ENCODE results near the gene SEZ6L2. TPM values are rescaled to one million over a fixed set of nuclear protein-coding genes. Genes with fewer than 3 reads are reported as not detected.
"Not testable (repeated sequence)": the region's sequence is repeated elsewhere in the genome, so short reads cannot be mapped to it uniquely, and the experiment has no call there.

SEZ6L2 gene
- total RNA-seq, 2 experiments from 2014 or later: not detected

DNA sequence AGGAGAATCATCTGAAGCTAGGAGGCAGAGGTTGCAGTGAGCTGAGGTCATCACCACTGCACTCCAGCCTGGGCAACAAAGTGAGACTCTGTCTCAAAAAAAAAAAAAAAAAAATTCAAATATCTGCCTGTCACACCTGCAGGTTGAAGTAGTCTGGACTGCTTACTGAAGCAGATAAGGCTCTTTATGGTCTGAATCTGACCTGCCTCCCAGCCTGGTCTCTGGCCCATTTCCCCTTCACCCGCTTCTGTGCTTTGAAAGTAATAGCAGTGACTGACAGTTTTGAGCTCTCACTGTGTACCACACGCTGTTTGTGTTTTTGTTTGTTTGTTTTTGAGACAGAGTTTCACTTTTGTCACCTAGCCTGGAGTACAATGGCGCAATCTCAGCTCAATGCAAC is 5.8 kb downstream of the SEZ6L2 start:
- POLR2A ChIA-PET: interaction anchor here (0.6 kb wide), 1 partner anchor 31 kb away, joined by 3 read pairs; no protein-coding TSS in a partner anchor
- H3K36me3 Mint-ChIP-seq: no peaks in the 10 kb centered on the region
- H3K27me3 Mint-ChIP-seq: peaks cover 18% of the 10 kb centered on the region
- no peak for ATAC-seq (ENCODE audit: low read depth)
- peaks cover 1% of the 10 kb centered on the region for H3K4me1 Mint-ChIP-seq
- no peak overlapping the region for H3K27ac Mint-ChIP-seq
- no peaks in the 10 kb centered on the region for H3K9me3 Mint-ChIP-seq
- no peak for DNase-seq
- H3K4me3 Mint-ChIP-seq: no peak overlapping the region

DNA sequence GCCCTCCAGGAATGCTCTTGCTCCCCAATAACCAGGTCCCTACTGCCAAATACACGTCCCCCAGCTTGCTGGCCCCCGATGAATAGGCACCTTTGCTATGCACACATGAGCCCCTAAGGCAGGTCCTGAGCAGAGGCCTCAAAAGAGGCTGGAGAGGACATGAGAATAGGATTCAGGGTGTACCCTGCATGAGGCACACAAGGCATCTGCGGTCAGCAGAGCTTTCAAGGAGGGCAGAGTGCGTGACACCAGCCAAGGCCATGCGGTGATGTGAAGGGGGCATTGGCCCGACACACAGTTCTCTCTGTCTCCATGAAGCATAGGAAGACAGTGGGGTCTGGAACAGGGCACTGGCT is 6.9 kb downstream of the SEZ6L2 start:
- Mint-ChIP-seq H3K36me3 (no peaks in the 10 kb centered on the region), H3K4me3 (no peak overlapping the region), H3K27me3 (peaks cover 7% of the 10 kb centered on the region), H3K27ac (no peak overlapping the region), H3K9me3 (no peaks in the 10 kb centered on the region), H3K4me1 (no peaks in the 10 kb centered on the region)
- no peak for ATAC-seq (ENCODE audit: low read depth)
- POLR2A ChIA-PET: no interaction called here
- no peak for DNase-seq

DNA sequence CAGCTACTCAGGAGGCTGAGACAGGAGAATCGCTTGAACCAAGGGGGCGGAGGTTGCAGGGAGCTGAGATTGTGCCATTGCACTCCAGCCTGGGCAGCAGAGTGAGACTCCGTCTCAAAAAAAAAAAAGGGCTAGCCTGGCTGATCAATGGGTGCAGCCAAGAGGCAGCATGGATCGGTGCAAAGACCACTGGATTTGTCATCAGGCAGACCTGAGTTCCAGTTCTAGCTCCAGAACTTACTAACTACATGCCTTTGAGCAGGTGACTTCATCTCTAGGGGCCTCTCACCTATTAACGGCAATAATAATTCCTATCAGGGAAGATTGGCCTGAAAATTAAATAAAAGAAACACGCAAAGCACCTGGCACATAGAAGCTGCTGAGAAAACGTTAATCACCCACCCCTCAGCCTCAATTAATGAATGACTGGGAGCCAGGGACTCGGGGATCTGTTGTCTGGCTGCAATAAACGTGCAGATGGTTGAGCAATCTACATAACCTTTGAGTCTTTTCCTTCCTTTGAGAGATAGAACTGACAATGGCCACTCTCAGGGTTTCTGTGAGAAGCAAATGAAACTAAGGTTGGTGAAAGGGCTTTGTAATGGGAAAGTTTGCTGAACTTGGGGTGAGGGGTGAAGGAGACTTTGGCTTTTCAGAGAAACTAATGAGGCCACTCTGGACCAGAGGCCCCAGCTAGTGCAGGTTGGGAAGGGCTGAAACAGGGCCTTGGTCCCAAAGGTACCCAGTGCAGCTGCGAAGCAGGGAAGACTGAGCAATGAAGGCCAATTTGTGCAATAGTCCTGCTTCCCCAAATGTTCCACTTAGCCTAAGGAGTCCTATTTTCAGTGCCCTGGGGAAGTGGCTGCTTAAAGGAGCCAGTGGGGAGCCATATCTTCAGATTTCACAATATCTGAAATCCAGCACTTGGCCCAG is 7.6 kb downstream of the SEZ6L2 start:
- Mint-ChIP-seq H3K27ac (no peak overlapping the region), H3K4me3 (no peak overlapping the region), H3K27me3 (peaks cover 4% of the 10 kb centered on the region), H3K9me3 (no peaks in the 10 kb centered on the region), H3K36me3 (no peaks in the 10 kb centered on the region), H3K4me1 (no peaks in the 10 kb centered on the region)
- POLR2A ChIA-PET: no interaction called here
- DNase-seq (no peak), ATAC-seq (ENCODE audit: low read depth) (no peak)

DNA sequence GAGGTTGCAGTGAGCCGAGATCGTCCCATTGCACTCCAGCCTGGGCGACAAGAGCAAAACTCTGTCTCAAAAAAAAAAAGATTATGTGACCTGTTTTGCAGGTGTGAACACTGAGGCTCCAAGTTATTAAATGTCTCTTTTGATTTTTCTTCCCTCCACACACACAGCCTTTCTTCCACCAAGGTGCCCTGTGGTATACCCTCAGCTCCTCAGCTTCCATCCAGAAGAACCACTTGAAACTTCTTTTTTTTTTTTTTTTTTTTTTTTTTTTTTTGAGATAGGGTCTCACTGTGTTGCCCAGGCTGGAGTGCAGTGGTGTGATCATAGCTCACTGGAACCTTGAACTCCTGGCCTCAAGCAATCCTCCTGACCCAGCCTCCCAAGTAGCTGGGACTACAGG is 10.0 kb downstream of the SEZ6L2 start:
- ATAC-seq (ENCODE audit: low read depth); DNase-seq; H3K27ac Mint-ChIP-seq; H3K27me3 Mint-ChIP-seq; H3K4me3 Mint-ChIP-seq; POLR2A ChIA-PET; H3K36me3 Mint-ChIP-seq; H3K4me1 Mint-ChIP-seq; H3K9me3 Mint-ChIP-seq: not testable (repeated sequence)

DNA sequence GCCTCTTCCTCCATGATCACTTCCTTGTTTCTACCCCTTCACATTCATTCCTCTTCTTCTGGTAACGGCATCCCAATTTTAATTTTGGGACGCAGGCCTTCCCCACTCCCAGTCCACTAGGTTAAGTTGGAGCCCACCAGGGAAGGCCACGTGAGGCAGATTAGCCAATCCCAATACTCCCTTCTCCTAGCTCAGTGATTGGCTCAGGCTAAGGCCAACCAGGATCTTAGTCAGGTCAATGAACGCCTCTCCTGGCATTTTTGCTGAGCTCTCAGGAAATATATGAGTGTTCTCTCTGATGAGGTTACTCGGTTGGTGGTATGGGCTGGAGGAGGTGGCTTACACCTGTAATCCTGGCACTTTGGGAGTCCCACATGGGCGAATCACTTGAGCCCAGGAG is 15.4 kb downstream of the SEZ6L2 start:
- DNase-seq: no peak
- ATAC-seq (ENCODE audit: low read depth): no peak
- Mint-ChIP-seq H3K4me3 (no peak overlapping the region), H3K9me3 (no peaks in the 10 kb centered on the region), H3K4me1 (no peaks in the 10 kb centered on the region), H3K36me3 (no peaks in the 10 kb centered on the region), H3K27ac (no peak overlapping the region), H3K27me3 (peaks cover 9% of the 10 kb centered on the region)
- POLR2A ChIA-PET: no interaction called here

DNA sequence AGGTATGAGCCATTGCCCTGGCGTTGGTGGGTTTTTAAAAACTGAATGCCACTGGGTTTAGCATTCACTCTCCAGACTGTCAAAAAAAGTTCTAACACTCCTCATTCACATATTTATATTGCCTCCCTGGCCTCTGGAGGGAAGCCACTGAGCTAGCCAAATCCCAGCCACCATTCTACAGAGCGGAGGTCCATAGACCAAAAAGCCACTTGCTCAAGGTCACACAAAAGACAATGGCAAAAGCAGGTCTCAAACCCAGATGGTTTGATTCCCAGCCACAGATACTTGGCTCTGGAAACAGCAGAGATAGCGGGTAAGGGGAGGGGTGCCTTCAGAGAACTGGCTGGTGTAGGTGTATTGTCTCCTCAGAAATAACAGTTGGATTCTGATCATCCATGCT is 18.3 kb downstream of the SEZ6L2 start:
- no peak for DNase-seq
- no peak overlapping the region for H3K27ac Mint-ChIP-seq
- ATAC-seq (ENCODE audit: low read depth): no peak
- no peak overlapping the region for H3K4me3 Mint-ChIP-seq
- H3K36me3 Mint-ChIP-seq: no peaks in the 10 kb centered on the region
- H3K9me3 Mint-ChIP-seq: no peaks in the 10 kb centered on the region
- POLR2A ChIA-PET: no interaction called here
- H3K4me1 Mint-ChIP-seq: peaks cover 8% of the 10 kb centered on the region
- peaks cover 22% of the 10 kb centered on the region for H3K27me3 Mint-ChIP-seq

DNA sequence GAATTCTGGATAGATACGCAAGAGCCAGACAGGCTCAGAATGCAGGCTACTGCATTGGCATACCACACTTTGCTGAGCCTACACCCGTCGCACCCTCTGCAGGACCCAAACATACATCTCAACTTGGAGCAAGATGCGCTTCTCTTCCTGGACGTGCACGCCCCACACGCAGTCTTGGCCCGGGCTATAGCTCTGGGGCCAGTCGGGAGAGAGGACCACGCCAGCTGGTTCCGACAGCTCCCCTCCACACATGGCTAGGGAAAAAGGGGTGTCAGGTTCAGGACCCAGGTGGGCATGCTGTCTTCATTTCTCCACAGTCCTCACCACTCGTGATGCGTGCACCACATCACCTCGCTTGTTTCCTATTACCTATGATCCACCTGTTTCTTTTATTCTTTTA is 21.2 kb downstream of the SEZ6L2 start:
- H3K9me3 Mint-ChIP-seq: no peaks in the 10 kb centered on the region
- peaks cover 11% of the 10 kb centered on the region for H3K4me1 Mint-ChIP-seq
- no peak overlapping the region for H3K4me3 Mint-ChIP-seq
- POLR2A ChIA-PET: interaction anchor here (0.6 to 1.0 kb wide), 2 partner anchors 48 to 201 kb away, joined by 3 to 4 read pairs; partner anchors contain the start of gene KCTD13
- peaks cover 28% of the 10 kb centered on the region for H3K27me3 Mint-ChIP-seq
- H3K36me3 Mint-ChIP-seq: no peaks in the 10 kb centered on the region
- no peak overlapping the region for H3K27ac Mint-ChIP-seq
- no peak for ATAC-seq (ENCODE audit: low read depth)
- DNase-seq: no peak

DNA sequence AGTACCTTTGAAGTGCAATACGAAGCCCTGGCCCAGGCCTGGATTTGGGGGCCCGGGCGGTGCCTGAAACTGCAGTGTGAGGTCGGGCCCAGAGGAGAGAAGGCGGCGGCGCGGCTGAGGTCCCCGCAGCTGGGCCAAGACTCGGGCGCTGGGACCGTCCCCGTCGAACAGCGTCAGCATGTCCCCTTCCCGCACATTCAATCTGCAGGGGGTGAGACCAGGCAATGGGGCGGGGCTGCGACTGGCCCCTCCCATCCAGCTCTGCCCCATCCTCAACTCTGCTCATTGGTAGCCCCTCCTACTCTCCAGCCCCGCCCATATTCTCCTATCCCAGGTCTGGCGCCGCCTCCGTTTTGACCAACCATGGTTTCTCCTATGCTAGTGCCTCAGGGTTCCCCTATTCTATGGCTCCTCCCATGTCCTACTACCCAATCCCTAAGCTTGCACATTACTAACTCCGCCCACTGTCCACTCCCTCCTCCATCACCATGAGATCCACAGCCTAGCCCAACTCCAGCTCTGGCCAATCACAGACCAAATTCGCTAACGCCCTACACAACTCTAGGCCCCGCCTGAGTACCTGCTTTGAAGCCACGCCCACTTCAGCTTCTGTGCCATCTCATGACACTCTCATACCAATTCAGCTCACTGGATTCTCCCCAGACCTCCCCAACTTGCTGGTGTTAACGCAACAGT is 21.9 kb downstream of the SEZ6L2 start:
- POLR2A ChIA-PET: interaction anchor here (0.6 to 1.0 kb wide), 4 partner anchors 12 to 200 kb away, joined by 3 to 4 read pairs (median 4); partner anchors contain the start of gene KCTD13
- Mint-ChIP-seq H3K9me3 (no peaks in the 10 kb centered on the region), H3K4me3 (peak overlapping the region; percentile 64), H3K36me3 (no peaks in the 10 kb centered on the region), H3K27ac (no peak overlapping the region), H3K27me3 (peaks cover 28% of the 10 kb centered on the region), H3K4me1 (peaks cover 11% of the 10 kb centered on the region)
- DNase-seq (peak; percentile 48), ATAC-seq (ENCODE audit: low read depth) (peak; percentile 60)

DNA sequence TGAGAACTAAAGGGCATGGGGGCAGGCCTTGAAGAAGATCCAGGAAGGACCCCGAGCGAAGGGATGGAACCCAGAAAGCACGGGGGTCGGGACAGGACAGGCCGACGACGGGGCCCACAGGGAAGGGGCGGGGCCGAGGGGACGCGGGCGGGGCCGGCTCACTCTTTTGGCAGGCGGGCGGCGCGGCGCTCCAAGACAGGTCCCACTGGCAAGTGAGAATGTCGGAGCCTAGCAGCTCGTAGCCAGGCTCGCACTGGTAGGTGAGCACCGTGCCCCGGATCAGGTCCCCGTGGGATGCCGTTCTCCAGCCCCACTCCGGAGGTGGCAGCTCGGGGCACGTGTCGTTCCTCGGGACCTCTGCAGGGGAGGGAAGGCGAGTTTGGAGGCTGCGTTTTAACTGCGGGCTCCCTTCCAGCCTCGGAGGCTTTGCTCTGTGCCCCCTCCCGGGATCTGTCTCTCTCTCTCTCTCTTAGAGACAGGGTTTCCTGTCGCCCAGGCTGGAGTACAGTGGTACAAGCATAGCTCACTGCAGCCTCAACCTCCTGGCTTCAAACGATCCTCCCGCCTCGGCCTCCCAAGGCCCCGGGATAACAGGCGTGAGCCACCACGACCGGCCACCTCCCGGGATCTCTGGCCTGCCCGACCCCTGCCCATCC is 22.6 kb downstream of the SEZ6L2 start:
- peaks cover 11% of the 10 kb centered on the region for H3K4me1 Mint-ChIP-seq
- H3K9me3 Mint-ChIP-seq: no peaks in the 10 kb centered on the region
- peaks cover 28% of the 10 kb centered on the region for H3K27me3 Mint-ChIP-seq
- ATAC-seq (ENCODE audit: low read depth) (peak; percentile 51), DNase-seq (peak; percentile 53)
- H3K36me3 Mint-ChIP-seq: no peaks in the 10 kb centered on the region
- no peak overlapping the region for H3K27ac Mint-ChIP-seq
- H3K4me3 Mint-ChIP-seq: peak overlapping the region; percentile 64
- POLR2A ChIA-PET: interaction anchor here (0.9 kb wide), 1 partner anchor 129 kb away, joined by 3 read pairs; no protein-coding TSS in a partner anchor

DNA sequence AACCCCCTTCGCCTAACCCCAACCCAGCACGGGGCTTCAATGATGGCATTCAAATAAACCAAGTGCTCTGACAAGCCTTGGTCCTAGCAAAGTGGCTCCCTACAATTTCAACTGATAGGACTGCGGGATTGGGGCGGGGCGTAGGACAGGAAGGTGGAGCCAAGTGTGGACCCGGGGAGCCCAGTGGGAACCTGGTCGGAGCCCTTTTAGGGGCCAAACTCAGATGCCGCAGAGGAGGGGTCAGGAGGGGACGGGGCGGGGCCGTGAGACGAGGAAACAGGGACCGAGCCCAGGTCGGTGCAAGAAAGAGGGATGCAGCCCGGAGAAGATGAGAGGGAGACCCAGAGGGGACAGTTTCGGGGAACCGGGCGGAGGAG is 23.1 kb downstream of the SEZ6L2 start:
- Mint-ChIP-seq H3K4me1 (peaks cover 11% of the 10 kb centered on the region), H3K4me3 (peak overlapping the region; percentile 64), H3K27me3 (peaks cover 28% of the 10 kb centered on the region), H3K36me3 (no peaks in the 10 kb centered on the region), H3K27ac (no peak overlapping the region), H3K9me3 (no peaks in the 10 kb centered on the region)
- DNase-seq (no peak), ATAC-seq (ENCODE audit: low read depth) (no peak)
- POLR2A ChIA-PET: no interaction called here

DNA sequence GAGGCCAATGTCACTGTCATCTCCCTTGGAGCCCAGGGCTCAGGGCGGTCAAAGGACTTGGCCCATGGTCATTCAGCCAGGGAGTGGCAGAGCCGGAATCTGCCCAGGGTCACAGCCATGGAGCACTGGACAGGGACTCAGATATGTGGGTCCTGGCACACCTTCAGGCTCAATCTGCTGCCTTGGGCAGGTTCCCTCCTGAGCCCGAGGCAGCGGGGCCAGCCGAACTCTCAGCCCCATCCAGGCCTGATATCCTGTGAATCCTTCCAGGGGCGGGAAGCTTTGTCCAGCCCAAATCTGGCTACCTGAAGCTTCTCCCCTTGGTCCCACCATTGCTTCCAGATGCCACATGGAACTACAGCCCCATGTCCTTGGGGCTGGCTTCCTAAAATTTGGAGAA is 24.1 kb downstream of the SEZ6L2 start:
- H3K9me3 Mint-ChIP-seq: no peaks in the 10 kb centered on the region
- no peak overlapping the region for H3K4me3 Mint-ChIP-seq
- H3K4me1 Mint-ChIP-seq: peaks cover 11% of the 10 kb centered on the region
- H3K27ac Mint-ChIP-seq: no peak overlapping the region
- H3K27me3 Mint-ChIP-seq: peaks cover 25% of the 10 kb centered on the region
- H3K36me3 Mint-ChIP-seq: no peaks in the 10 kb centered on the region
- ATAC-seq (ENCODE audit: low read depth) (no peak), DNase-seq (no peak)
- POLR2A ChIA-PET: no interaction called here

DNA sequence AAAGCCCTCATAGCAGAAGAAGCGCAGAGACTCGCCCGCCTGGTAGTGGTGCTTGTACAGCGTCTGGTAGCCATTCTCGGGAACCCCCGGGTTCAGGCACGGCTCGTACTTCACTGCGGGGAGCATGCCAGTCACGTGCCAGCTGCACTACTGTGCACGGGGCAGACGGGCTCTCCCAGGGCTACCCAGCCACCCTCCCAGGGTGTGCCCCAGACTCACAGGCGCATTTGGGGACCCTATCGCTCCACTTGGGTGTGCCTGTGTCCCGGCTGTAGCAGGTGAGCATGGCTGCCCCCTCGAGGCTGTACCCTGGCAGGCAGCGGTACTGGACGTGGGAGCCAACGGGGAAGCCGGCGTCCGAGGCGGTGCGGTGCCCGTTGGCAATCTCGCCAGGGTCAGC is 26.0 kb downstream of the SEZ6L2 start:
- ATAC-seq (ENCODE audit: low read depth) (no peak), DNase-seq (no peak)
- H3K9me3 Mint-ChIP-seq: no peaks in the 10 kb centered on the region
- no peak overlapping the region for H3K4me3 Mint-ChIP-seq
- peaks cover 11% of the 10 kb centered on the region for H3K4me1 Mint-ChIP-seq
- peaks cover 23% of the 10 kb centered on the region for H3K27me3 Mint-ChIP-seq
- H3K27ac Mint-ChIP-seq: no peak overlapping the region
- POLR2A ChIA-PET: interaction anchor here (0.5 kb wide), 1 partner anchor 15 kb away, joined by 4 read pairs; no protein-coding TSS in a partner anchor
- no peaks in the 10 kb centered on the region for H3K36me3 Mint-ChIP-seq

DNA sequence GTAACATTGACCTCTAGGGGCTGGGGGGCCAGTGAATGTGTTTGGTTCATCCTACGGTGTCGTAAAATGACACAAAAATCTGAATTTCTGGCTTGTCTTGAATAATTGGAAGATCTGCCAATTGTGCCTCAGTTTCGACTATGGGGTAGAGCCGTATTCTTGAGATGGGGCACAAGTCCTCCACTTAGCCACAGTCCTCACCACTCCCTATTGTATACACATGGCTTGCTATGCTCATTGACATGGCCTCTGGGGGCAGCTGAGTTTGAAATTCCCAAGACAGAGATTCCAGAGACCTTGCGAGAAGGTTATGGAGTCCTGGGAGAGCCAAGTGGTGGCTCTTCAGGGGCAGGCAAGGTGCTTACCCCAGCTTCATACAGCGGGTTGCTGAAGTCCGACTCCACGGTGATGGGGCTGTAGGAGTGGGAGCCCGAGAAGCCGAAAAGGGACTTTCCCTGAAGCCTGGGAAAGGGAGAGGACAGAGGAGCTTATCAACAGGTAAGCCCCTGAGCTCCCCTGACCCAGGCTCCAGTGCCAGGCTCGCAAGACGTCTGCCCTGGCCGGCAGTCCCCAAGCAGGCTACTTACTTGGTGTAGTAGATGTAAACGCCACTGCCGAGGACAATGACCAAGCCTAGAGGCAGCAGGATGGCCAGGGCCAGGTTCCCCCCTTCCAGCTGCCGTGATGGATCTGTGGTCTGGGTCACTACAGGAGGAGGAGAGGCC is 27.4 kb downstream of the SEZ6L2 start:
- H3K4me1 Mint-ChIP-seq: peaks cover 8% of the 10 kb centered on the region
- peaks cover 14% of the 10 kb centered on the region for H3K27me3 Mint-ChIP-seq
- no peak for ATAC-seq (ENCODE audit: low read depth)
- H3K27ac Mint-ChIP-seq: no peak overlapping the region
- no peak for DNase-seq
- no peaks in the 10 kb centered on the region for H3K36me3 Mint-ChIP-seq
- no peaks in the 10 kb centered on the region for H3K9me3 Mint-ChIP-seq
- POLR2A ChIA-PET: interaction anchor here (0.6 kb wide), 1 partner anchor 95 kb away, joined by 3 read pairs; no protein-coding TSS in a partner anchor
- H3K4me3 Mint-ChIP-seq: no peak overlapping the region

Measured in activated naive CD8-positive, alpha-beta T cell treated with anti-CD3 and anti-CD28 coated beads, Interleukin-2, amount 10 ng/mL, durations not matched to agents 7 days and 5 days (primary cell).